ENCODE measurements around the gene TPCN1. TPM values are rescaled to one million over a fixed set of nuclear protein-coding genes. Genes with fewer than 3 reads are reported as not detected.

TPCN1 gene
- total and polyA plus RNA-seq, 2 experiments from 2014 or later: 14.4 to 16.2 TPM

- TF ChIP-seq ZNF462 (CRISPR knock-in tag; IDR thresholded peaks at IDR 0.05) (no peak), EZH2phosphoT487 (IDR thresholded peaks at IDR 0.05; ENCODE audit: unreplicated experiment) (no peak), REST (IDR thresholded peaks at IDR 0.05; ENCODE audit: unreplicated experiment) (no peak), NANOG (IDR thresholded peaks at IDR 0.05; ENCODE audit: borderline replicate concordance) (no peak)
Measured at GRCh38 chr12:113198296-113198695, 23.0 kb upstream of the TPCN1 start (continued).

GRCh38 chr12:113200021-113200797 lies 21.1 kb upstream of the TPCN1 start:
- no peaks in the 10 kb centered on the region for H3K36me3 ChIP-seq (ENCODE audit: insufficient read depth)
- peaks cover 4% of the 10 kb centered on the region; the same call in 1 of the 3 replicates for H3K4me1 Mint-ChIP-seq
- no peaks in the 10 kb centered on the region for H3K9me3 Mint-ChIP-seq
- H3K4me3 Mint-ChIP-seq: no peak overlapping the region
- H3K9me2 ChIP-seq (ENCODE audit: insufficient read depth): no peaks in the 10 kb centered on the region
- no peaks in the 10 kb centered on the region for H3K27me3 ChIP-seq (ENCODE audit: insufficient read depth)
- no peak overlapping the region for H3K4me2 ChIP-seq
- no peaks in the 10 kb centered on the region for H3F3A ChIP-seq (replicated peaks; ENCODE audit: low read depth)
- H3K27ac ChIP-seq (ENCODE audit: low read depth): no peak overlapping the region
- no peak overlapping the region for H3K27ac Mint-ChIP-seq
- H3K4me3 ChIP-seq: no peak overlapping the region
- H2AFZ ChIP-seq: no peak overlapping the region
- H4K20me1 ChIP-seq (replicated peaks; ENCODE audit: insufficient read depth): no peaks in the 10 kb centered on the region
- no peaks in the 10 kb centered on the region for H3K36me3 Mint-ChIP-seq (ENCODE audit: low read depth)
- H3K79me2 ChIP-seq (replicated peaks; ENCODE audit: insufficient read depth): no peaks in the 10 kb centered on the region
- ATAC-seq: no peak
- no peaks in the 10 kb centered on the region; the same call in 1 of the 2 replicates for H3K4me1 ChIP-seq (ENCODE audit: insufficient read depth)
- no peak for DNase-seq (ENCODE audit: low spot score)
- H3K27me3 Mint-ChIP-seq (ENCODE audit: insufficient read depth, low read depth, poor library complexity): peaks cover 4% of the 10 kb centered on the region
- TF ChIP-seq ZNF331 (CRISPR knock-in tag; IDR thresholded peaks at IDR 0.05; ENCODE audit: low read depth) (no peak), NANOG (IDR thresholded peaks at IDR 0.05; ENCODE audit: borderline replicate concordance) (no peak)
